Caco-2 (cell line): ENCODE data around the gene AGL. TPM values are rescaled to one million over a fixed set of nuclear protein-coding genes. Genes with fewer than 3 reads are reported as not detected.

Experiments
- BruUV-seq: library from RNA; stranded (reverse); fragments of 400-500 nt; replicated peaks from 2 replicates; lab custom pipeline; 2021; lab: Mats Ljungman, UMichigan
- CTCF ChIA-PET: fragments of 300-600 bp; sonication (Branson Sonifier 250); formaldehyde crosslinking; loops from one replicate; lab custom pipeline; 2022; ENCODE audit warnings: antibody characterized with exemption; lab: Charles Lee
- POLR2A ChIA-PET: fragments of 300-600 bp; sonication (Branson Sonifier 250); formaldehyde crosslinking; loops from one replicate; lab custom pipeline; 2022; ENCODE audit warnings: antibody characterized with exemption; lab: Charles Lee
- DNase-seq, 2 experiments: peaks; one replicate each; pipeline versions ENCODE4 v3.0.0 to v3.0.0-alpha.2; 2020 to 2022
- H3K27me3 ChIP-seq: replicated peaks from 2 replicates; pipeline ENCODE4 v1.6.0; 2011; ENCODE audit warnings: low read length; ENCODE audit not compliant: control insufficient read depth, insufficient read depth
- H3K36me3 ChIP-seq: 2 replicates; pipeline ENCODE4 v1.5.1; 2011; ENCODE audit warnings: low read length; ENCODE audit not compliant: control insufficient read depth, insufficient read depth
- H3K4me1 ChIP-seq: fragments of 250-450 bp; sonication (Bioruptor Pico); 2 replicates; pipeline ENCODE4 v1.5.1; 2020; ENCODE audit warnings: mild to moderate bottlenecking
- H3K4me3 ChIP-seq: 2 replicates; pipeline ENCODE4 v1.5.1; 2011; ENCODE audit warnings: low read depth, mild to moderate bottlenecking, control low read depth, low read length
- H3K9me3 ChIP-seq: fragments of 250-450 bp; sonication (Bioruptor Pico); 2 replicates; pipeline ENCODE4 v1.5.1; 2020; ENCODE audit warnings: mild to moderate bottlenecking, moderate library complexity
- H3K27ac Mint-ChIP-seq: one replicate; pipeline ENCODE4 v1.8.0; 2022; ENCODE audit warnings: mixed read lengths; ENCODE audit not compliant: unreplicated experiment
- H3K27me3 Mint-ChIP-seq: one replicate; pipeline ENCODE4 v1.8.0; 2022; ENCODE audit warnings: mixed read lengths; ENCODE audit not compliant: insufficient read depth, unreplicated experiment
- H3K36me3 Mint-ChIP-seq: one replicate; pipeline ENCODE4 v1.8.0; 2022; ENCODE audit warnings: mild to moderate bottlenecking, mixed read lengths; ENCODE audit not compliant: insufficient read depth, unreplicated experiment
- H3K4me1 Mint-ChIP-seq: one replicate; pipeline ENCODE4 v1.8.0; 2022; ENCODE audit warnings: low read depth, mixed read lengths; ENCODE audit not compliant: unreplicated experiment
- H3K4me3 Mint-ChIP-seq: one replicate; pipeline ENCODE4 v1.8.0; 2022; ENCODE audit warnings: mild to moderate bottlenecking, moderate library complexity, mixed read lengths; ENCODE audit not compliant: unreplicated experiment
- H3K9me3 Mint-ChIP-seq: one replicate; pipeline ENCODE4 v1.8.0; 2022; ENCODE audit warnings: mixed read lengths; ENCODE audit not compliant: unreplicated experiment
- intact Hi-C: fragments of 100-400 bp; cut with micrococcal nuclease; formaldehyde crosslinking; loops from one replicate; pipeline ENCODE4 v1.10.0; 2022; ENCODE audit not compliant: unreplicated experiment
- total RNA-seq: library from RNA; stranded (reverse); gene quantifications from 2 replicates; pipeline ENCODE4 v1.2.3, GENCODE V29; 2022
- TF ChIP-seq, protein P1 (sequence below), 2 experiments: fragments of 200-600 bp in 1 of 2; IDR thresholded peaks; 1 replicate in 1 of 2; 2 replicates in 1 of 2; pipeline versions ENCODE4 v1.5.1 to v1.8.0; 2011 to 2022; ENCODE audit warnings: antibody characterized with exemption in 1 of 2, control low read depth in 1 of 2, inconsistent platforms in 1 of 2, low read depth in 1 of 2, low read length in 1 of 2, mild to moderate bottlenecking in 1 of 2, moderate library complexity in 1 of 2; ENCODE audit not compliant: insufficient read depth in 1 of 2, severe bottlenecking in 1 of 2, unreplicated experiment in 1 of 2

The AGL gene
- total RNA-seq, 1 experiment from 2014 or later: 23.6 TPM

DNA sequence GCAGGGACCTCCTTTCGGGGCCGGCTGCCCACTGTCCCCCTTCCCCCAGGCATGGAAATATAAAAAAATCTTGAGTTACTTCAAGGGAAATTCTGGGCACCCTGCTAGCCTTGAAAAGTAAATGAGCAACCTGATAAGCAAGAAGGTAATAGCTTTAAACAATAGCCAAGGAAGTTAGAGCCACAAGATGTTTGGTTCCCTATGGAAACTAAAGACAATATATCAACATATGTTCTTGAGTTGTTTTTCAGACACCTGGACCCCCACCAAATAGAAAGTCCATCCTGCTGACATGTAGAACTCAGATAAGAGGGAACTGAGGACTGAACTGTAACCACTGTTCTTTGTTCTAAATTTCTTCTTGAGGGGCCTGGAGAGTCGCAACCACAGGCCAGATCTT is 100.3 kb downstream of the AGL start:
- no peak overlapping the region for H3K4me3 Mint-ChIP-seq
- H3K36me3 Mint-ChIP-seq: no peaks in the 10 kb centered on the region
- Histone ChIP-seq H3K9me3 (no peaks in the 10 kb centered on the region), H3K4me3 (no peak overlapping the region), H3K4me1 (no peaks in the 10 kb centered on the region), H3K36me3 (no peaks in the 10 kb centered on the region), H3K27me3 (no peaks in the 10 kb centered on the region)
- BruUV-seq: no TSS peak
- no peaks in the 10 kb centered on the region for H3K9me3 Mint-ChIP-seq
- TF ChIP-seq, protein P1, sequence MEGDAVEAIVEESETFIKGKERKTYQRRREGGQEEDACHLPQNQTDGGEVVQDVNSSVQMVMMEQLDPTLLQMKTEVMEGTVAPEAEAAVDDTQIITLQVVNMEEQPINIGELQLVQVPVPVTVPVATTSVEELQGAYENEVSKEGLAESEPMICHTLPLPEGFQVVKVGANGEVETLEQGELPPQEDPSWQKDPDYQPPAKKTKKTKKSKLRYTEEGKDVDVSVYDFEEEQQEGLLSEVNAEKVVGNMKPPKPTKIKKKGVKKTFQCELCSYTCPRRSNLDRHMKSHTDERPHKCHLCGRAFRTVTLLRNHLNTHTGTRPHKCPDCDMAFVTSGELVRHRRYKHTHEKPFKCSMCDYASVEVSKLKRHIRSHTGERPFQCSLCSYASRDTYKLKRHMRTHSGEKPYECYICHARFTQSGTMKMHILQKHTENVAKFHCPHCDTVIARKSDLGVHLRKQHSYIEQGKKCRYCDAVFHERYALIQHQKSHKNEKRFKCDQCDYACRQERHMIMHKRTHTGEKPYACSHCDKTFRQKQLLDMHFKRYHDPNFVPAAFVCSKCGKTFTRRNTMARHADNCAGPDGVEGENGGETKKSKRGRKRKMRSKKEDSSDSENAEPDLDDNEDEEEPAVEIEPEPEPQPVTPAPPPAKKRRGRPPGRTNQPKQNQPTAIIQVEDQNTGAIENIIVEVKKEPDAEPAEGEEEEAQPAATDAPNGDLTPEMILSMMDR (IDR thresholded peaks at IDR 0.05; ENCODE audit: insufficient read depth in 1 of 2, low read depth in 1 of 2, low read length in 1 of 2, severe bottlenecking in 1 of 2, unreplicated experiment in 1 of 2): no peak
- DNase-seq: no peak
- H3K4me1 Mint-ChIP-seq: no peaks in the 10 kb centered on the region
- ChIA-PET CTCF (no interaction called here), POLR2A (no interaction called here)
- intact Hi-C loops: no loop called here
- H3K27me3 Mint-ChIP-seq: no peaks in the 10 kb centered on the region
- no peak overlapping the region for H3K27ac Mint-ChIP-seq

- H3K36me3 Mint-ChIP-seq: no peaks in the 10 kb centered on the region
- H3K36me3 ChIP-seq: no peaks in the 10 kb centered on the region
- no TSS peak for BruUV-seq
- H3K4me1 Mint-ChIP-seq: peaks cover under 1% of the 10 kb centered on the region
- CTCF ChIA-PET: no interaction called here
- H3K4me3 Mint-ChIP-seq: no peak overlapping the region
- no peak overlapping the region for H3K27ac Mint-ChIP-seq
- TF ChIP-seq, protein P1 (IDR thresholded peaks at IDR 0.05; ENCODE audit: insufficient read depth in 1 of 2, low read depth in 1 of 2, low read length in 1 of 2, severe bottlenecking in 1 of 2, unreplicated experiment in 1 of 2): no peak
- DNase-seq: no peak
- H3K9me3 ChIP-seq: no peaks in the 10 kb centered on the region
- intact Hi-C loops: no loop called here
- POLR2A ChIA-PET: no interaction called here
- no peaks in the 10 kb centered on the region for H3K27me3 Mint-ChIP-seq
- no peak overlapping the region for H3K4me3 ChIP-seq
- peaks cover 10% of the 10 kb centered on the region; the same call in 1 of the 2 replicates for H3K4me1 ChIP-seq
- H3K9me3 Mint-ChIP-seq: no peaks in the 10 kb centered on the region
- no peaks in the 10 kb centered on the region for H3K27me3 ChIP-seq
Measured at GRCh38 chr1:99952522-99952921, 102.4 kb downstream of the AGL start.

DNA sequence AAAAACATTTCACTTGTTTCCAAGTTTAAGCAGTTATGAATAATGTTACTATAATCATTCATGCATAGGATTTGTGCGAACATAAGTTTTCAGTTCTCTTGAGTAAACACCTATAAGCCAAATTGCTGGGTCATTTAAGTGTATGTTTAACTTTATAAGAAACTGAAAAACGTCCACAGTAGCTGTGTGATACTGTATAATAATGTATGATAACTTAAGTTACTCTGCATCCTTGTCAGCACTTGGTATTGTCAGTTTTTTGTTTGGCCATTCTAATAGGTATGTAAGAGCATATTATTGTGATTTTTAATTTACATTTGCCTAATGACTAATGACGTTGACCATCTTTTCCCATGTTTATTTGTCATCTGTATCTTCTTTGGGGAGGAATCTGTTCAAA is 105.2 kb downstream of the AGL start:
- Mint-ChIP-seq H3K27me3 (no peaks in the 10 kb centered on the region), H3K36me3 (no peaks in the 10 kb centered on the region), H3K9me3 (no peaks in the 10 kb centered on the region), H3K4me3 (no peak overlapping the region), H3K27ac (no peak overlapping the region), H3K4me1 (peaks cover 15% of the 10 kb centered on the region)
- no peaks in the 10 kb centered on the region for H3K36me3 ChIP-seq
- DNase-seq: no peak
- CTCF ChIA-PET: no interaction called here
- H3K4me1 ChIP-seq: peaks cover 15% of the 10 kb centered on the region; the same call in 1 of the 2 replicates
- POLR2A ChIA-PET: no interaction called here
- no peaks in the 10 kb centered on the region for H3K27me3 ChIP-seq
- intact Hi-C loops: no loop called here
- no TSS peak for BruUV-seq
- H3K9me3 ChIP-seq: no peaks in the 10 kb centered on the region
- TF ChIP-seq, protein P1 (IDR thresholded peaks at IDR 0.05; ENCODE audit: insufficient read depth in 1 of 2, low read depth in 1 of 2, low read length in 1 of 2, severe bottlenecking in 1 of 2, unreplicated experiment in 1 of 2): no peak
- H3K4me3 ChIP-seq: no peak overlapping the region
